Measurements from ENCODE around the gene NIT1.

GRCh38 chr1:161122967-161123366 lies 5.1 kb downstream of the NIT1 start:
- TF ChIP-seq POLR2AphosphoS5 (IDR thresholded peaks at IDR 0.05; ENCODE audit: low read depth, low read length) (no peak), POLR2A (IDR thresholded peaks at IDR 0.05; ENCODE audit: low read depth, low read length) (no peak)
